Medulla oblongata (tissue), 1 donor: ENCODE results near the gene GZMH.
"Not testable (repeated sequence)": the region's sequence is repeated elsewhere in the genome, so short reads cannot be mapped to it uniquely, and the experiment has no call there.

ENCODE experiments used
- DNase-seq: peaks from one replicate; pipeline ENCODE4 v3.0.0-alpha.2; 2015; ENCODE audit errors: extremely low spot score

Gene GZMH

GRCh38 chr14:24609655-24610344 is at the start of gene GZMH:
Gene GZMH (minus strand): TSS chr14:24609685. CDS start chr14:24609613, 72 bp downstream.
- no peak for DNase-seq

- DNase-seq: not testable (repeated sequence)
Measured at GRCh38 chr14:24648361-24648760, 38.9 kb upstream of the GZMH start.

DNA sequence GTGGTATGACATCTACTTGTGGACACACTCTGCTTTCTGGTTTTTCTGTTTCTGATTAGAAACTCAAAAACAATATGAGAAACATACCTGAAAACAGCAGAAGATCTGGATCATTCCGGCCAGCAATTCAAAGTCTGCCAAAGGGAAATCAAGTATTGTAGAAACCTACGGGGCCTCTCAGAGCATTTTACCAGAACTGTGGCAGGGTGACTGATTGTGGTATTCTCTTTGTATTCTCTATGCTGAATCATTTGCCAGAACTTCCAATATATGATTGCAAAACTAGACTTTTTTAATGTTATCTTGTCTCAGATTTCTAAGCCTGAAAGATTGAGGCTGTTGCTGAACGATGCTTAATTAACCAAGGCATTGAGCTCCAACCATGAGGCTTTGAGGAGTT is 30.4 kb upstream of the GZMH start:
- no peak for DNase-seq

- no peak for DNase-seq
Measured at GRCh38 chr14:24639270-24639669, 29.8 kb upstream of the GZMH start.

DNA sequence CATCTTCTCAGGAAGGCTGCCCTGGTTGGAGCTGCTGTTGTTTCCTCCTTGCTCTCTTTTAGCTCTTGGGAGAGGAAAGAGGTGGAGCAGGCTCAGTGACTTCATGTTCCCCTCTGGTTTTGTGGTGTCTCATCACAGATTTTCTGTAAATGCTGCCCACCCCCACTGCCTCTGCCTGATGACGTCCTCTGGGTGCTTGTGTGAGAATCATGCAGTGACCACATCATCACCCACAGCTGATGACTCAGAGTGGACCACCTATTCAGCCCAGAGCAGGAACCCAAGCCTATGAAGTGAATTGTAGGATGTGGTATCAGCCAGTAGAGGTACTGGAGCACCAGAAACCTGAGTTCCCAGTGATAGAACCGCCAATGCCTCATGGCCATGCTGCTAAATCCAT is 24.7 kb upstream of the GZMH start, which contains the start of gene GZMB:
GZMB (minus strand) TSS at position 33 of the 400 bp plus-strand sequence; CDS start at position 3, 30 bp downstream.
- DNase-seq: no peak

DNA sequence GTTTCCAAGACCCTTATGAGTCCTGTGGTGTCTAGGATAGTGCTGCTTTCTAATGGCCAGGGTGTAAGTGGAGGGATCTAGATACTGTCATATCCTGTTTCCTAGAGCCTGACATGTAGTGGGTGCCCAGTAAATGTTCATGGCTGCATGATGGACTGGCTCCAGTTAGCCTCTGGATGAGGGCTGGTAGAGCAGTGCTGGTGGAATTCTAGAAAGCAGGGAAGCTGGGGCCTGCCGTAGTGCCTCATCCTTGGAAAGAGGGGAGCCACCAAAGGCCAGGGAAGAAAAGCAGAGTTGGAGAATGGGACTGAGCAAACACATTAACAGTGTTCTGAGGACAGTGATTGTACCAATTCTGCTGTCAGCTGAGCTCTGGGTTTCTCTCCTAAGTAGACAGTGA is 23.9 kb upstream of the GZMH start:
- no peak for DNase-seq

- no peak for DNase-seq
Measured at GRCh38 chr14:24632761-24633160, 23.3 kb upstream of the GZMH start.

DNA sequence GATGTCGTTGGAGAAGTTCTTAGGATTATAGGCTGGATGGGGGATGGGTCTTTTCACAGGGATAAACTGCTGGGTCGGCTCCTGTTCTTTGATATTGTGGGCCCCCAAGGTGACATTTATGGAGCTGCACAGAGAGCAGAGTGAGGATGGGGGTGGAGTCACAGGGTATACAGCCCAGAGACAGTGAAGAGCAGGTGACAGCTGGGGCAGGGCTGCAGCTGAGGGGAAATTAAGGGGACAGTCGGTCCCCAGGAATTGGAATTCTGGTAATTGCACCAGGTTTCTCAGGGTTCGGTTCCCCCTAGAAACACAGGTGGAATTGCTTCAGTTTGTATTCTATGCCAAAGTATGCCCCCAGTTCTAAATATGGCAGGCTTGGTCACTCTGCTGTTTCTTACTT is 22.9 kb upstream of the GZMH start:
- DNase-seq: no peak

DNA sequence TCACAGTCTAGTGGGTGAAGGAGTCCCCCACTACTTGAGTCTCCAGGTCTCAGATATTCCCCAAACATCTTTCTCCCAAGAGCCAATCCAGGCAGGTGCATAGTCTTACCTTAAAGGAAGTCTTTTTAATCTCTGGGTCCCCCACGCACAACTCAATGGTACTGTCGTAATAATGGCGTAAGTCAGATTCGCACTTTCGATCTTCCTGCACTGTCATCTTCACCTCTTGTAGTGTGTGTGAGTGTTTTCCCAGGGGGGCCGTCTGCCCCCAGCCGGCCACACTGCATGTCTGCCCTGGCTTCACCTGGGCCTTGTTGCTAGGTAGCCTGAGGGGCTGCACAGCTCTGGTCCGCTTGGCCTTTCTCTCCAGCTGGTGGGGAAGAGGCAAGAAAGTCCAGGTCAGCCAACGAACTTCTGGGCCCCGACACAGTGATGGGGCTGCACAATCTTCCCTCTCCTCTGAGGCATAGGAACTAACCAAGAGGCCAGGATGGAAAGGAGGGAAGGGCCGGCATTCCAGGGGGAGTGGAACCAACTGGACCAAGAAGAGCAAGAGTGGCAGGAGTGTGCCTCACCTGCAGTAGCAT is 22.4 kb upstream of the GZMH start:
- no peak for DNase-seq

GRCh38 chr14:24630872-24631477 is 21.5 kb upstream of the GZMH start:
- no peak for DNase-seq

DNA sequence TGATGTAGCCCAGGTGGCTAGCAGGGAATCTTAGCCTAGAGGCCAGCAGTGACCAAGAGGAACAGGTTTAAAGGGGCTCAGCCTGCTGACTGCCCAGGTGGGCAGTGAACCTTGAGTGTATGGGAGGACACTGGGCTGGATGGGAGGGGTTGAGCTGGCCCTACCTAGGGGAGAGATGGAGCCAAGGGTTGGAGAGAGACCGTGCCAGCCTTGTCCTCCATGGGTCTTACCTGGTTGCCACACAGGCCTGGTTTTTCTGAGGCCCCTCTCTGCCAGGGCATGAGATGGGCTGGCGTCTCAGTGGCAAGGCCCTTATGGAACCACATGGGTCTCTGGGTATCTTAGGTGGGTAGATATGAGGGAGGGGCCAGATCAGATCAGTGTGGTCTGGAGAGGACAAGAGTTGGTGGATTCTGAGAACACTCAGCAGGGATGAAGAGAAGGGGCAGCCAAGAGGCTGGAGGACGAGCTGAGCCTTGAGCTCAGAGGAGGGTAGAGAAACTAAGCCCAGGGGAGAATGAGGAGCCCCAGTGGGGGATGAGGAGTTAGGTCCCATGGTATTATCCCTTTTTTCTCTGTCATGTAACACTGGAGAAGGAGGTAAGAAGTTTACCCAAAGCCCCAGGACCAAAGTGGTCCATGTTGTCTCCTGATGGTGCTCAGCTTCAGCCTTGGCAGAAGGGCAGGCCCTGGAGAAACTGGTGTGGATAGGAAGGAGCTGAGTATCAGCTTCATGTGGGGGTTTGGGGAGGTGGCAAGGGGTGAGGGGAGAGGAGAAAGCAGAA is 20.8 kb upstream of the GZMH start:
- DNase-seq: no peak

- DNase-seq: no peak
Measured at GRCh38 chr14:24629521-24629920, 20.0 kb upstream of the GZMH start.

DNA sequence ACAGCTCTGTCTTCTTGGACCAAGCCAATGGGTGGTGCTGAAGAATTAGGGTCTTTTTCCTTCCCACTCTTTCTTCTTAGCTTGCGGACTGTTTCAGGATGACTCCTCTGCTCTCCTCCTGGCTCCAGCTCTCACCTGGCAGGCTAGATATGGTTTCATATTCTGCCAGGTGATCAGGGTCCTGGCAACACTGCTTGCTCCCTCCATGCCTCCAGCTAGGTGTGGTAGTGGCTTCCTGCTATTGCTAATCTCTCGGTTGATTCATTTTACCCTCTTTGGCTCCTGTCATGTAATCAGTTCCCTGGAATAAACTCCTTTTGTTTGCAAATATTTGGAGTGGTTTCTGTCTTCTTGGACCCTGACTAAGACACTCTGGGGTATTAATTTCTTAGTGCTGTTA is 4.3 kb upstream of the GZMH start:
- no peak for DNase-seq

DNA sequence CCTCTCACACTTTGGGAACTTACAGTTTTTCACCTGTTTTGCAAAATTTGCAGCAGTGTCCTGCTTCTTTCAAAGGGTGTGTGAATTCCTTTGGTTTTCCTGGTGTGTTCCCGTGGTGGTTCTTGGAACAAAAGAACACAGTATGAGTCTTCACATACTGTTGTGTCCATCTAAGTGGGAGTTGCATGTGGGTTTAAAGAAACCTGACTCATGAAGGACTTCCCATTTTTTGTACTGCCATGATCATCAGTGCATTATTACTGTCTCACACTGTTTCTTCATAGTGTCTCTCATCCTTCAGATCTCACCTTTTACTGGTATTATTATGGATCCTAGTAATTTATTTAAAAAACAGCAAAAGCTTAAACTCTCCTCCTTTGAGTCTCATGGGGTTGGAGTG is 3.8 kb upstream of the GZMH start:
- DNase-seq: no peak

DNA sequence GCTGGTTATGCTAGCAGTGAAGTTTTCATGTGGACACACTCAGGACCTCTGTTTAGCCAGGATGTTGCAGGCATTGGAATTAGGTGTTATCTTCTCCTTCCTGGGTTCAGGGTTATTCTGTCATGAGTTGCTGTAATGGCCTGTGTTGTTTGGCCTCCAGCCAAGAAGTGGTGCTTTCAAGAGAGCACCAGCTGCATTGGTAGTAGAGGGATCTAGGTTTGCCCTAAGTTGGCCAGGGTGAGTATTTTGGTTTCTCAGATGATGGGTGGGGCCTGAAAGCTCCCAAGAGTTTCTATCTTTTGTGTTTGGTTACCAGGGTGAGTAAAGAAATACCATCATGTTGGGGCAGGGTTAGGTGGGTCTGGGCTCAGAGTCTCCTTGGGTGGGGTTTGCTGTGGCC is 2.7 kb upstream of the GZMH start:
- no peak for DNase-seq

DNA sequence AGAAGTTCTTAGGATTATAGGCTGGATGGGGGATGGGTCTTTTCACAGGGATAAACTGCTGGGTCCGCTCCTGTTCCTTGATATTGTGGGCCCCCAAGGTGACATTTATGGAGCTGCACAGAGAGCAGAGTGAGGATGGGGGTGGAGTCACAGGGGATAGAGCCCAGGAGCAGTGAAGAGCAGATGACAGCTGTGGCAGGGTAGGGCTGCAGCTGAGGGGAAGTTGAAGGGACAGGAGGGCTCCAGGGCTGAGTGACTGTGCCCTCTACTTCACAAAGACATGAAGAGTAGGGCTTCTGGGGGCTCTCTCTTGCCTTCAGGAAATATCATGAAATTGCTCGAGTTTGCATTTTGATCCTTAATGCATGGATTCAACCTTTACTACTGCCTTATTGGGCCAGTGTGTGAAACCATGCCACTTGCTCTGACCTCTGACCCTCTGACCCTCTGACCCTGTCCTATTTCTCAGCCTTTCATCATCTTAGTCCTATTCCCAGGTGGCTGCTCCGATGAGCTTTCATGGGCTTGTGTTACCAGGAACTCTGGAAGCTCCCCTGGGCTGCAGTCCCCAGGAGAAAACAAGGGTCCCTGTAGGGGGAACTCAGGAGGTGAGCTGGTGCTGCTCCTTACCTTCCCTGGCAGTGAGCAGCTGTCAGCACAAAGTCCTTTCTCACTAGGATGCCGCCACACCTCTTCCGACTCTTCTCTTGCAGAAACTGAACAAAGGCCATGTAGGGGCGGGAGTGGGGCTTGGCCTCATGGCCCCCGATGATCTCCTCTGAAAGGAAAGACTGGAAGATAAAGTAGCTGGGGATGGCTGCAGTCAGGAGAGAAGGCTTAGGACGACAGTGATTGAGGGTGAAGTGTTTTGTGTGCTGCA is 1.6 kb downstream of the GZMH start:
- DNase-seq: no peak

GRCh38 chr14:24607081-24607480 is 2.4 kb downstream of the GZMH start:
- no peak for DNase-seq

DNA sequence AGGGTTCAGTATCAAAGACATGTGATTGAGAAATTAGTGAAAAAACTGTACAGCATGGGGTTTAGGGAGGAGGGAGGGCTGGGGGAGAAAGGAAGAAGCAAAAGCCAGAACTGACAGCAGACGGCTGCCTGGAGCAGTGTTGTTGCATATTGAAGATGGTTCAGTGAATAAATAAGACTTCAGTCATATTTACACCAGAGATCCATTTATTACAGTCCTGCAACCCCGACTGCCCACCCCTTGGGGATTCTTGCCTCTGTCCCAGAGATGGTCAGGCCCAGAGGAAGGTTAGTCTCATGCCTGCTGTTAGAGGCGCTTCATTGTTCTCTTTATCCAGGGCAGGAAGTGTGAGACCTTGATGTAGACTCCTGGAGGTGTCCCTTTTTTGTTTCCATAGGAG is 3.2 kb downstream of the GZMH start:
- DNase-seq: no peak

DNA sequence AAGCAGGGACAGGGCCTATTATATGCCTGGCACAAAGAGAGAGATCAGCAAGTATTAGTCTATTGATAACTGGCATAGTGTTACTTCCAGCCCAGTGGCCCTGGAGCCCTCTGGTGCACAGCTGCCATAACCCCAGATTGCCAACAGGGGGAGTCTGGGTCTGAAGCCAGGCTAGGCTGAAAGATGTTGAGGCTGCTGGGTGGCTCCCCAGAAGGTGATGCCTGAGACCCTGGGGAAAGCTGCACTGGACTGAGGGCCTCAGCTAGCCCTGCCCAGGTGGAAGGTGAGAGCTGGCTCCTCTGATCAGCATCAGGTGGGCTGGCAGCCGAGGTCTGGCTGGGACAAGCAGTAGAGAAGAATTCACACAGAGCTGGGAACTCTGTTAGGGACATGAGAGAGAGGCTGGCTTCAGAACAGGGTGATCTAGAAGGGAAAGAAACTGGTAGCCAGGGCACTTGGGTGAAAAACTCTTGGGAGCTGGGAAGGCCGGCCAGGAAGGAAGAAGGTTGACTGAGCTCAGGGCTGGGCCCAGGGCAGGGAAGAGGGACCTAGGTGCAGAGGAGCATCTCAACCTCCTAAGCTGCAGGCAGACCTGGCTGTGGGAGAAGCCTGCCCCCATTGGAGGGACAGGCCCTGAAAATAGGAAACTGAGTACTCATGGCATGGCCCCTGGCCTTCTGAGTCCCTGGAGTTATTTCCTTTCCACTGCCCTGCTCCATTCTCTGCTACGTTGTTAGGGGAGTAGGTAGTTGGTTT is 3.9 kb downstream of the GZMH start:
- DNase-seq: peak; percentile 11

DNA sequence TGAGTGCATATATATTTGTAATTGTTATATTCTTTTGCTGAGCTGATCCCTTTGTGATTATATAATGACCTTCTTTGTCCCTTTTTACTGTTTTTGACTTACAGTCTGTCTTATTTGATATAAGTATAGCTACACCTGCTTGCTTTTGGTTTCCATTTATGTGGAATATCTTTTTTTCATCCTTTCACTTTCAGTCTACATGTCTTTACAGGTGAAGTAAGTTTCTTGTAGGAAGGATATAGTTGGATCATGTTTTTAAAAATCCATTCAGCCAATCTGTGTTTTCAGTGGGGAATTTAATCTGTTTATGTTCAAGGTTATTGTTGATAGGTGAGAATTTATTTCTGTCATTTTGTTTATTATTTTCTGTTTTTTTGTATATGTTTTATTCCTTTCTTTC is 12.1 kb downstream of the GZMH start:
- DNase-seq: no peak
